Measurements from ENCODE around the gene HS6ST3. TPM values are rescaled to one million over a fixed set of nuclear protein-coding genes. Genes with fewer than 3 reads are reported as not detected.

HS6ST3 gene
- total and polyA plus RNA-seq, 2 donors (not counting 3 experiments of a cell fraction or from before 2014, with no cell fraction given): 0.03 to 0.15 TPM

DNA sequence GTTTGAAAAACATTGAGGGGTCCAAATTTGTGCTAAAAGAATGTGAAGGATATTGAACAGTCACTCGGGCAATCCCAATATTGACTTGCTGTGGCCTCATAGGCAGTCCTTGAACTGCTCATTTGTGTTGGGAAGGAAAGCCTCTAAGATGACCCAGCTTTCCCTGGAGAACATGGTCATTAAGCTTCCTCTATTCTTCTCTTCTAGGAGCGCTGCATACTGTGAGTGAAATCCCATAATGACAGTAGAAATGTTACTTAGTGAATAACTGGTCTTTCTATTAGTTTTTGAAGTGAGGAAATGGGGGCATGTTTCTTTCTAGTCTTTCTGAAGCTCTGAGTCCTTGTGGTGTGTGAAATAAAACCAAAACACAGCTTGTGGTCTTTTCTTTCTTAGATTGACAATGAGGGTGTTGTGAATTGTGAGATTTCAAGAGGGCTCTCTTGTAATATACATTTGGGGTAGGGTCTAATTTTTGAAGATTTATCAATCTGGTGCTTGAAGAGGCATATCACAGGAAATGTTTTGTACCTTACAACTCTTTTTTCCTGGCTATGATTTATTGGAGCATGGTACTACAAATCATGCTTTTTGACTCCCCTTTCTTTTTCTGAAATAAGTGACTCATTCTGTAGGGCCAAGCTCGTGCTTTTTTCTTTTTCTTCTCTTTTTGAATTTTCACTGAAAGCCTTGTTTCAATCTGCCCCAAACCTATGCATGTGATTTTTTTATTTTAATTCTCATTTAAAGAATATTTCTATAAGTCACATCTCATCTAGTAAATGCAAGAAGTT lies 653.6 kb downstream of the HS6ST3 start:
- DNase-seq (ENCODE audit: low read depth, low spot score): no peak
- no TSS peak for BruUV-seq (replicated peaks)
- H3K9me3 ChIP-seq (replicated peaks; ENCODE audit: control insufficient read depth, insufficient read depth, low read length): no peaks in the 10 kb centered on the region
- no peak for TF ChIP-seq CTCF (IDR thresholded peaks at IDR 0.05; ENCODE audit: extremely low read depth in 1 of 2, insufficient read depth in 1 of 2, low read depth in 1 of 2, low read length in 2 of 2)
- TF ChIP-seq FOS (IDR thresholded peaks at IDR 0.05; ENCODE audit: borderline replicate concordance, insufficient read depth, low read length): no peak
- TF ChIP-seq GATA2 (IDR thresholded peaks at IDR 0.05; ENCODE audit: insufficient read depth, insufficient read length, low read depth, low read length): no peak
- TF ChIP-seq POLR2A (IDR thresholded peaks at IDR 0.05; ENCODE audit: low read depth, low read length): no peak
- no peak for TF ChIP-seq MYC (IDR thresholded peaks at IDR 0.05; ENCODE audit: low read depth, low read length)
- no peak for TF ChIP-seq JUN (IDR thresholded peaks at IDR 0.05; ENCODE audit: borderline replicate concordance, insufficient read depth, insufficient read length, low read depth)
- TF ChIP-seq EZH2 (IDR thresholded peaks at IDR 0.05; ENCODE audit: borderline replicate concordance, low read depth, low read length, severe bottlenecking): no peak
- TF ChIP-seq MAX (IDR thresholded peaks at IDR 0.05; ENCODE audit: insufficient read depth, insufficient read length): no peak
- no peak for TF ChIP-seq POLR2AphosphoS5 (IDR thresholded peaks at IDR 0.05; ENCODE audit: insufficient read depth, low read depth, low read length)
- ChIA-PET CTCF (no interaction called here), POLR2A (no interaction called here)
- no peak overlapping the region for H3K4me3 ChIP-seq (replicated peaks in 1 of 3; ENCODE audit: insufficient read depth in 1 of 3, low read depth in 1 of 3, low read length in 3 of 3)
- no peak overlapping the region for H3K27ac ChIP-seq (ENCODE audit: insufficient read depth, low read depth, low read length)
- H3K4me2 ChIP-seq (ENCODE audit: insufficient read depth, low read length): no peak overlapping the region
- no peaks in the 10 kb centered on the region for H3K27me3 ChIP-seq (ENCODE audit: control insufficient read depth in 2 of 2, insufficient read depth in 2 of 2, low read length in 2 of 2)
- dilution Hi-C loops (cut with MboI; ENCODE audit: extremely low pct_ligation_motif_present, low sequenced_read_pairs) (no loop called here), intact Hi-C loops (cut with micrococcal nuclease) (no loop called here)
- no peak for FAIRE-seq
- H3K9ac ChIP-seq (replicated peaks; ENCODE audit: extremely low read depth, insufficient read depth, low read length): no peak overlapping the region
- no peaks in the 10 kb centered on the region for H3K4me1 ChIP-seq (ENCODE audit: control insufficient read depth, extremely low read depth, insufficient read depth, low read length)
- no peaks in the 10 kb centered on the region for H3K36me3 ChIP-seq (ENCODE audit: control insufficient read depth in 2 of 2, extremely low read depth in 1 of 2, insufficient read depth in 2 of 2, low read length in 2 of 2)
- H4K20me1 ChIP-seq (replicated peaks; ENCODE audit: control insufficient read depth, extremely low read depth, insufficient read depth, low read length): no peaks in the 10 kb centered on the region
- no peak overlapping the region for H2AFZ ChIP-seq (ENCODE audit: low read depth, low read length)
- no peaks in the 10 kb centered on the region for H3K9me1 ChIP-seq (replicated peaks; ENCODE audit: control insufficient read depth, extremely low read depth, insufficient read depth, low read length)
- H3K79me2 ChIP-seq (ENCODE audit: control insufficient read depth, insufficient read depth, low read length): no peaks in the 10 kb centered on the region

All from endothelial cell of umbilical vein (primary cell).